Measurements from ENCODE around the gene TREML2.
A peak's percentile ranks its signal among the peaks of the same experiment; 100 is the strongest.
"Not testable (repeated sequence)": the region's sequence is repeated elsewhere in the genome, so short reads cannot be mapped to it uniquely, and the experiment has no call there.

The TREML2 gene

DNA sequence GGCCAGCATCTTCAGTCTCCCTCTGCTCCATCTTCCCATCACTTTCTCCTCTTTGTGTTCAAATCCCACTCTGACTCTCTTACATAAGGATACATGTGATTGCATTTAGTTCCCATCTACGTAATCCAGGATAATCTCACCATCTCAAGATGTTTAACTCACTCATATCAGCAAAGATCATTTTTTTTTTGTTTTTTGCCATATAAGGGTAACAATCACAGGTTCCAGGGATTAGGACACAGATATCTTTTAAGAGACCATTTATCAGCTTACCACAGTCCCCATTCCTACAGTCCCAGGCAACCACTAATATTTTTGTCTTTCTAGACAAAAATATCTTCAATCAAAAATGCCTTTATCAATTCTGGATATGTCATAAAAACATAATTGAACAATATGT is 3.2 kb upstream of the TREML2 start:
- no peak for DNase-seq

DNA sequence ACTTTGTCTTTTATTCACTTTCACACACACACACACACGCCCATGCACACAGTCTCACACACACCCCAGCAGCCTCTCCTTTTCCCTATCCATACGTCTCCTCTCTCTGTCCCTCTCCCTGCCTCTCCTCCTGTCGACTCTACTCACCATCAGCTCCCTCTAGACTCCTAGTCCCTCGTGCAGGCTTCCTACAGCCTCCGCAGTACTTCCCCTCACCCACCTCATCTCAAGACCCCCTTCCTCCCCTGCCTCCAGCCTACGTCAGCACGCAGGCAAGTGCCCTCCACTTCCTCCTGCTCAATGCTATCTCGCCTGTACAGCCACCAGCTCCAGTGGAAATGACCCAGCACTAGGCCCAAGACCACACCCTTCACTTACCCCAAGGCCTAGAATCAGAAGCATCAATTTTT is 820 bp upstream of the TREML2 start:
- no peak for DNase-seq

DNA sequence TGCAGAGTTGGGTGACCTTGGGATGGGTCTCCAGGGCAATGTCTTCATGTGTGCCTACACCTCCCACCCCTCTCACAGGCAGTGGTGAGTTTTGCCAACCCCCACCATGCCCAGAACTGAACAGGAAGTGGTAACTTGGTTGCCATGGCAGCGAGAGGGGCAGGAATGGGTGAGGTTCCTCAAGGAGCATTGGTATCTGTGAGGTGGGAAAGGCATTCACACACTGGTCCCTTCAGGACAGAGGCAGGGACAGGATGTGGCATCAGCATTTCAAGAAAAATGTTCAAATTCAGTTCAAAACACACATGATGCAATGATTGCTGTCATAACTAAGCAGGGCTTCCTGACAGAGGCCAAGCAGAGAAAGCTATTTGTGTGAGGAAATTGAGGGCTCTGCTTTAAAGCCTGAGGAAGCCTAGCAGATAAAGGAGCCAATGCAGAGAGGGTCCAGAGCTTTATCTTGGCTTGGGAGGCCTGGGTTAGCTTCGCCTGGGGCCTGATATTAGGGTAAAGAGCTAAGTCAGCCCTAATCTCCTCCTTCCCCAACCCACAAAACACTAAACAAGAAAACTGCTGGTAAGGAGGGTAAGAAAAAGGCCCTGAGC is 551 bp downstream of the TREML2 start:
- DNase-seq = peak; percentile 77

DNA sequence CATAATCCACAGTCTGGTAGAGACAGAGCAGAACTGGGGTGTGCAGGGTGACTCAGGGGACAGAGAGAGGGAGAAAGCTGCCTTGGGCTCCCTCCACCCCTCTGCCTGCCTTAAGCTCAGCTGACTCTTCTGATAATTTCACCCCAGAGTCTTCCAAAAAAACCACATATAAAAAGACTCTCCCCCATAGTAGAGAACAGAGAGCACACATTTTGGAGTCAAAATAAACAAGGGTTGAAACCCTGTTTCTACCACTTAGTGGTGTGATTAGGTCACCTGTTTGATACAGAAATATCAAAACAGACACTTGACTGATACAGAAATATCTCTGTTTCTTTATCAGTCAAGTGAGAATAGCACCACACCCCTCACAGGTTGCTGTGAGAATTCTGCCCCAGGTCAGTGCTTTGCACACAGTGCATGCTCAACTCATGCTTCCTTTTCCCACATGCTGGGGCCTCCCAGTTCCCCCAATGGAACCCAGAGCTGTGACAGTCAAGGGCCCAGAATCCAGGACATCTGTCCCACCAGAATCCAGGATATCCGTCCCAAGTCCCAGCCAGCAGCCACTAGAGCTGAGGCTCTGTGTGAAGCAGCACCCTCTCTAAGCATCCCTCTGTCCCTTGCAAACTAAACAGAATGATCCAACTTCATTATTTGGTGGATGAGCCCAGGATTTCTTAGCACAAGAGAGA is 1.2 kb downstream of the TREML2 start:
- DNase-seq = peak; percentile 44

DNA sequence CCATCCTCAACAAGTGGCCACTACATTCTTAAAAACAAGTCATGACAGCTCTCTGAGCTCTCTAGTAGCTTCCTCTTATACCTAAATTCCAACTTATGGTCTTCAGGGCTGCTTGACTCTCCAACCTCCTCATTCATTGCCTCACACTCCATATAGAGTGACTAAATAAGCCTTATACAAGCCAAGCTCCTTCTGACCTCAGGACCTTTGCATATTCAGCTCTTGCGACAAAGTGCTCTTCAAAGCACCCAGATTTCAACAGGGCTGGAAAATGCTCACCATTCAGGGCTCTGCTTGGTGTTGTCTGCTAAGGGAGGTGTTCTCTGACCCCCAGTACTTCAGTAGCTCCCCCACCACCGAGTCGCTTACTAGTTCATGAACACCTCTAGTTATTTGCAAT is 3.7 kb downstream of the TREML2 start:
- DNase-seq = no peak

DNA sequence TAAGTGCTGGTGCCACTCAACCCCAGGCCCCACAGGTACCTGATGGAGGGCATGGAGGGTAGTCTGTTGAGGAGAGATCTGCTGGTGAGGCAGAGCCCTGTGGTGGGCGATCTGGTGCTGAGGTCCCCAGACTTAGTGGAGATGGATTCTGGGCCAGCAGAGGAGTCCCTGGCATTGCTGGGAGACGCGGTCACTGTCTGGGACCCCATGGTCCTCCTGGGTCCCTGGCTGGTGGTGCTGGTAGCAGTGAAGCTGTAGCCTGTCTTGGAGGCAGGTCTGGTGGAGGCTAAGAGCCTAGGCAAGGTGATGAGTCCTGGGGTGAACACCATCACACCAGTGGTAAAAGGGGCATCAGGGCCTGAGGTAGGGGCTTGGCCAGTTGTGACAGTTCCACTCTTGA is 6.6 kb downstream of the TREML2 start:
- no peak for DNase-seq

DNA sequence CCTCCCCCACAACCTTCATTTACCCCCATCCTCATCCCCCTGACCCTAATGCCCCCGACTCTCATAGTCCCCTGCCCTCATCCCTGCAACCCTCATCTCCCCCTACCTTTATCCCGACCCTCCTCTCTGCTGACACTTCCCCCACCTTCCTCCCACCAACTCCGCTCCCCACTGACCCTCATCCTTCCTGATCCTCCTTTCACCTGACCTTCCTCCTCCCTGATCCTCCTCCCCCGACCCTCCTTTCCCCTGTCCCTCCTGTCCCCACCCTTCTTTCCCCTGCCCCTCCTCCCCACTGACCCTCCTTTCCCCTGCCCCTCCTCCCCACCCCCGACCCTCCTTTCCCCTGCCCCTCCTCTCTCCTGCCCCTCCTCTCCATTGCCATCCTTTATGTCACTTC is 7.1 kb downstream of the TREML2 start:
- no peak for DNase-seq

DNA sequence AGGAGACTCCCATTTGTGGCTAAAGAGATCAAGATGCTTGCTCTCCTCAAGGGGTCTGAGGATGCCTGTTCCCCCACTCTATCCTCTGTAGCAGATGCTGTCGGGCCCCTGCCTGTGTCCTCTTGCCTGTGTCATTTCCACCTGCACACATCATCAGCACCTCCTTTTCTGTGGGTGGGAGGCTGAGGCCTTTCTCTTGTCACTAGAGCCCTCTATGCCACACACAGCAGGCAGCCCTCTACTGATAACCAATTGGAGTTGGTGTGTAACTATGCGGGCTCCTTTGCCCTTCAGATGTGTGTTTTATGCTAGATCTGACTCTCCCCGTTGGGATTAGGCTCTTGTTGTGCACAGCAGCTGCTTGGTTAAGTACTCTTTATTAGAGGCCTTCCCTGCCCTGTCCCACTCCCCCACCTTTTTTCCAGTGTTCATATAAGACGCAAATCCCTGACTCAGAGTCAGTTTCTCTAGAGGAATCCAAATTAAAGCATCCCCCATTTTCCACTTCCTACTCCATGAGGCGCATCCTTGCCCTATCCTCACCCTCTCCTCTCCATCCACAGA is 7.7 kb downstream of the TREML2 start:
- DNase-seq = no peak

DNA sequence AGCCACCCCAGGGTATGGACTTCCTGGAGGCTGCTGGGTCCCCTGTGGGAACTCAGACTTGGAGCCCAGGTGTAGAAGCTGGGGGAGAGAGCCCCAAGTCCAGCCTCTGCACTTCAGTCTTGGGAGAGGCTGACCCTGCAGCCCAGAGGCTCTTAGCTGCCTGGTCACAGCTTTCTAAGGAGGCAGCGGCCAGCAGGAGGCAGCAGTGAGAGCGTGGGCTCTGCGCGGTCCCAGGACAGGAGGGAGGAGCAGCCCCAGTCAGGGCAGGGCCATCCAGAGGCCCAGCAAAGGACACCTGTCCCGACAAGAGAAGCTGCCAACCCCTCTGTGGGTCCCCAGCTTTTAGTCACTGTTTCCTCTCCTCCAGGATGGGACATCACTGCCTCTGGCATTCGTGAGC is 9.4 kb downstream of the TREML2 start:
- DNase-seq = peak; percentile 42

DNA sequence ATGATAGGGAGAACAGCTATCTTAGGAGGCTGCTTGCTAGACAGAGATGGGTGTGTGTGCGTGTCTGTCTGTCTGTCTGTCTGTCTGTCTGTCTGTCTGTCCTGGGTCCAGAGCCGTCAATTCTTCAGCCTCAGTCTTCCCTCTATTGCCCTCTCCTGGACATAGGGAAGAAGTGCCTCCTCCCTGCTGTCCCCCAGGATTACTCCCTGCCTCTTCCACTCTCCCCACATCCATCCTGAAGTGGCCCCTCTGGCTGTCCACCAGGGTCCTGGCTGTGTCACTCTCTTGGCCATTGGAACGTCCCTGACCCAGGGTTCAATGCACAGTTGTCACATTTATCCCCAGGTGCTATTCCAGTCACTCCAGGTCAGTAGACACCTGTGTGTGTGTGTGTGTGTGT is 10.2 kb downstream of the TREML2 start:
- no peak for DNase-seq

DNA sequence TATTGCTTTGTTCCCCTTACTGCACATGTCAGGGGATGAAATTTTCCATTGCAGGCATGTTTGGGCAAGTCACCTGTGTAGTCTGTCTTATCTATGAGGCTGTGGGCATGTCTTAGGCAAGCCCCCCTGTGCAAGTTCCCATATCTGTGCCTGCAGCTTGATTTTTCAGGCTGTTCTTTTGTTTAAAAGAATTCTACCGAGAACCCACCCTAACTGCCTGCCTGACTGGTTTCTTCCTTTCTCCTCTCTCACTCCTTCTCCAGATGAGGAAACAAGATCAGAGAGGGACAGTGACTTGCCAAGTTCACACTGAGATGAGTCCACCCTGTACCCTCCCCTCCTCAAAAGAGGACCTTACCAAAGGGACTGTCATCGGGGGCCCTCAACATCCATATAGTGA is 11.0 kb downstream of the TREML2 start:
- DNase-seq = no peak

DNA sequence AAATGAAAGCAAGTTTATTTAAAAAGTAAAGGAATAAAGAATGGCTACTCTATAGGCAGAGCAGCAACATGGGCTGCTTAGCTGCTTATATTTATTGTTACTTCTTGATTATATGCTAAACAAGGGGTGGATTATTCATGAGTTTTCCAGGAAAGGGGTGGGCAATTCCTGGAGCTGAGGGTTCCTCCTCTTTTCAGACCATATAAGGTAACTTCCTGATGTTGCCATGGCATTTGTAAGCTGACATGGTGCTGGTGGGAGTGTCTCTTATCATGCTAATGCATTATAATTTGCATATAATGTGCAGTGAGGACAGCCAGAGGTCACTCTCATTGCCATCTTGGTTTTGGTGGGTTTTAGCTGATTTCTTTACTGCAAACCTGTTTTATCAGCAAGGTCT is 11.9 kb downstream of the TREML2 start:
- DNase-seq = not testable (repeated sequence)

DNA sequence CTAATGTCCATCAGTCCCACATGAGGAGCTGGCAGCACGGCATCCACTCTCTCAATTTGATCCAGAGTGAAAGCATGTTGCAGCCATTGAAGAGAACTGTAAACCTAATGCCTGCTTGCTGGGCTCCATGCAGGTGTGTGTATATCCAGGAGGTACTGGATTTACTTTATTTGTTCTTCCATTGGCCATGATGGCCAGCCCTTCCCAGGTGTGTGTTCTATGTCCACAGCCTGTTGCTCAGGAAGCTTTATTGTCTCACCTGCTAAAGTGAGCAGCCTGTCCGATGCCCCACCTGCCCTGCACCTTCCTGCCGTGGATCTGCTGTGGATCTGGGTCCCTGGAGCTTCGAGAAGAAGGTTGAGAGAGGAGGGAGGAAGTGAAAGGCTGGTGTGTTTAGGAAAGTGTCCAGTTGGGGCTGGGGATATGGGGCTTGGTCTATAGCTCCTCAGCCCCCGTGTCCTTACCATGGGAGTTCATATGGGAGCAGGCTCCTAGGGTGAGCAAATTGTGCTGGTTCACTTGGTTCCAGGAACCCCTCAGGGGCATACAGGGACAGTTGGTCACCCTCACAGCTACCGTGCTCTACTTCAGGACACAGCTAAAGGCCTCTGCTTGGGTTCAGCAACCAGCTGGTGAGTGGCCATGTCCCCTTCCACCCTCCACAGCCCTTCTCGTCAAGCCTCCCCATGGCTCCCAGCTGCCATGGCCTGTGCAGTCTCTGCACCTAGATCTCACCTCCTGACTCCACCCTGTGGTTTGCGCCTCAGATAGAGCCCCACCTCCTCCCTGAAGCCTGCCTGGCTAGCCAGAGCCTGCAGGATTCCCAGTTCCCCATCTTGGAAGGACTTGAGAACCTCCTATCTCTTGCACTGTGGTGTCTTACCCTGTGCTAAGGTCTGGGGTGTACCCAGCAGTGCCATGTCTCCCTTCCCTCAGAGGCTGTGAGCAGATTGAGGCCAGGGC is 12.7 kb downstream of the TREML2 start:
- DNase-seq = no peak

DNA sequence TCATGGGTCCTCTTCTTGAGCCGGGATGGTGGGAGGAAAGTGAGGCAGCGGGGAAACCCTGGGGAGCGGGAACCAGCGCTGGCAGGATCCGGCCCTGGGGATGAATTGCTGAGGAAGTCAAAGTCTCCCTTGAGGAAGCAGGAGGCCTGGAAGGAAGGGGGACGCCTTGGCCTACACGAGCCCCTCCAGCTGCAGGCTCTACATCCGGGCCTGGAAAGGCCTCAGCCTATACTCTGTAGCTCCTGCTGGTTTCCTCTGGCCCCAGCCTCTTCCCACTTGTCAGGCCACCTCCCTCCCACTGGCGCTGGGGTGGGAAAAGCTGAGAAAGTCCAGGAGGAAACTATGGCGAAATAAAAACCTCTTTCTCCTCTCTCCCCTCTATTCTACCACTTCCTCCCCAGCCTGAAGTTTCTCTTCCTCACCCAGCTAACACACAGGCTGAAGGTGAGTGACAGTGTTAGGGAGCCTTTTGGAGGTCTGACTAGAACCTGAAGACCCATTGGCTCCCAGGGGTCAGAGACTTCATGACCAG is 14.9 kb downstream of the TREML2 start:
- no peak for DNase-seq

DNA sequence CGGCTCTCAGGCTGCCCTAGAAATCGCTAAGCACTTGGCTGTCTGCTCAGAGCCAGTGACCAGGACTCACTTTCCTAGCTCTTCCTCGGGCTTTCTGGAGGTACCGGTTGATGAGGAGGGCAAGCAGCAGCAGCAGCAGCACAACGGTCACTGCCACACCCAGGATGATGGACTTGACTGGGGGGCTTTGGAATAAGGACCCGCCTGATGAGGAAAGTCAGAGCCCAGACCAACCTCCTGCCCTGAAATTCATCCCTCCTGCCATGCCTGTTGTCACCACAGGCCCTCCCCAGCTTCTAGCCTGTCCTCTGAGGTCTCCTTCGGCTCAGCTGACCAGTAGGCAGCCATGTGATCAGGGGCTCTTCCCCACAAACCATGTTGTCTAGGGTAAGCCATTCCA is 16.2 kb downstream of the TREML2 start:
- DNase-seq = no peak

DNA sequence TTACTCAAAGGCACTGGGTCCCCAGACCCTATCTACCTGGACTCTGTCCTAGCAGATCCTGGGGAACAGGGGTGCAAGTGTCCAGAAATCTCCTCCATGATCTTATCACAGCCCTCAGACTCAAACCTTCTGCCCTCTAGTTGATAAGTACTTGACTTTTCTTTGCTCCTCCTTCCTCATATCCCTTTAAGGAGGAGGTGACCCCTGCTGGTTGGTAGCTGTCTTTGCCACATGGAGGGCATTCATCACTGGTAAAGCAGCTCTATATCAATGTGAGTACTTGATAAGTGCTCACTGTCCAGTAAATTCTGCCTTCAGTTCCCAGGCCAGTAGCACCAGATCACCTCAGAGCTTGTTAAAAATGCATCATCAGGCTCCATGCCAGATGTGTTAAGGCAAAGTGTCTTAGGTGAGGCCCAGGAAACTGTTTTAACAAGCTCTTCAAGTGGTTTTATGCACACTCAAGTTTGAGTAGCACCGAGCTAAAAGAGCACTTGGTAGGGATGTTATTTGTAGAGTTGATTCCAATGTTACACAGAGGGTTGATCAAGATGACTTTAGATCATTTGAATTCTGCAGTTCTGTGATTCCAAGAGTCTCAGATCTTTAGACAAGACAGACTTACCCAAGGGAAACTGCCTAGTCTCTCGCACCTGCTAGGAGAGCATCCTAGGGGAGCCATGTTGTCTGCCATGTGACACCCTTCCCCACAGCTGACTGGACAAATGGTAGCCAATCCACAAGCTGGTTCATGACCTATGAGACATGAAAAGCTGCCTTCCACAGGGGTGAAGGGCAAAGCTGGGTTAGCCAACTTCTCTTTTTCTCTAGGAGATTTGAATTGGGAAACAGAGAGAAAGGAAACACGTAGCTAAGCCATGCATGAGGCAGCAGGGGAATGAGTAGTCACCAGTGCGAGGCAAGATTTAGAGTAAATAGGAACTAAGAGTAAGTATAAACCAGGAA is 18.6 kb downstream of the TREML2 start:
- DNase-seq = peak; percentile 66

DNA sequence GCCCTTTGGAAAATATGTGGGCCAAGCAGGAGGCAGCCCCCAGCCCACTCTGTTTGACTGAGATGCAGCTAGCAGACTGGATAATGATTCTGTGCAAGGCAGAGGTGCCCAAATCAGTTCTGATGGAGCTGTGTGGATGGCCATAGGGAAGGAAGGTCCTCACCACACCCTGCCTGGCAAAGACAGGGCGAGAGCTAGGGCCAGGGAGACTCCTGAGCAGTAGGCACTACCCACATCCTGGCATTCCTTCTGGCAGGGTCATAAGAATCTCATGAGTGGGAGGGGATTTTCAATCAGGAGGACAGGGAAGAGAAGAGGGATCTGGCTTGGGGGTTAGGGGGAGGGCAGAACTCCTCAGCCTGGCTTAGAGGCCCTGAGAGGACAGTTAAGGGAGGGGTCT is 19.4 kb downstream of the TREML2 start:
- DNase-seq = no peak

DNA sequence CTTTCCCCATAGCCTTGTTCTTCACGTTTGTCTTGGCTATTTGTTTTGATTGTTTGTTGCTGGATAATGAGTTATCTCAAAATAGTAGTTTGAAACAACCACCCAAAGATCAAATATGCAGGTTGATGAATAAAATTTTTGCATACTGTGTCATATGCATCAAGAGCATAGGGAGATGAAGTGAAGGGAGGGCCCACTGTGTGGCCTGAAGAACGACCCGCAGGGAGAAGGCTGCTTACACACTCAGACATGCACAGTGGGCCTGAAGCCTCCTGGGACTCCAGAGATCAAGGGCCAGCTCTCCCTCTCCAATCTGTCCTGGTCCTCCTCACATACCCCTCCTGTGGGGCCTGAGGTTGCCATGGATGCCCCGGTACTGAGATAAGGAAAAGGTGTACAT is 21.8 kb downstream of the TREML2 start:
- no peak for DNase-seq

DNA sequence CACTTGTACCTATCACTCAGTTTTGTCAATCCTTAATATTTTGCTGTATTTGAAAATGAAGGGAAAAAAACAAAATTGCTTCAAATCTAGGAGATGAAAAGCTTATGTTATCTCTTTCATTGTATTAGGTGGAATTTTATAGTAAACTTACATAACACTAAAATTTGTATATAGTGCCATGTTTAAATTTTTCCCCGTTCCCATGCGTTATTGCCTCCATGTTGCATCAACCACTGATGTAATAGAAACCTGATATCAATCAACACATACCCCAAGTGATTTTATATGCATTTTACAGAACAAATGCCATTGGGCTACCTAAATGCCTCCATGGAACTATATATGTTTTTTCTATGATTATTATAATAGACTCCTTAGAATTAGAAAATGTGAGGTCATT is 23.3 kb downstream of the TREML2 start:
- no peak for DNase-seq

DNA sequence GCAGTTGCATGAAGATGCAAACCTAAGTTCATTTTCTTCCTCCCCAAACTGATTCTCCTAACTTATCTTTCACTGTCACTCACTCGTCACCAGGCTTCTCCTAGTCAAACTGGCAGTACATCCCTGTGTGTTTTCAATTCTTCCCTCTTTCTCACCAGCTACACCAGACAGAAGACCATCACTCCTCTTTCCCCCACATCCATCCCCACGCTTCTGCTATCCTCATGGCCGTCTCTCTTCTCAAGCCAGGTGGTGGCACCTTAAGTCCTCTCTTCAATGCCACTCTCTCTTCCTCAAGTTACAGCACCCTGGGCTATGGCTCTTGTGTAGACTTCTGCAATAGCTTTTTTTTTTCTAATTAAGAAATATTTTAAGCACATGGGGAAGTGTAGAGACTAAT is 23.7 kb downstream of the TREML2 start:
- DNase-seq = no peak

DNA sequence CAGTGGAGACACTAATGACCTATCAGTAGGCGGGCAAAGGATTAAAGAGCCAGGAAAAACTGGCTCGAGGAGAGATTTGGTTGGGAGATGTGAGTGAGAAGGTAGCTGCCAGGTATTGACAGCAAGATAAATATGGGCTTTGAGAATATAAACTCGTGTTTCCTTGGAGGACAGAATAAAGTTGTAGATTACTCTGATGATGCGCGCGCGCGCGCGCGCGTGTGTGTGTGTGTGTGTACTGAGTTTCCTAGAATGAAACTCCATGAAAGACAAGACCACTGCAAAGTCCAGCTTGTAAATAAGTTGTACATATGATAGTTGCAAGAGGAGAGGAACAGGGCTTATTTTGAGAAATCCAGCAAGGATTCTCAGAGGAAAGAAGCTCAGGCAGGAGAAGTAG is 24.8 kb downstream of the TREML2 start:
- no peak for DNase-seq

DNA sequence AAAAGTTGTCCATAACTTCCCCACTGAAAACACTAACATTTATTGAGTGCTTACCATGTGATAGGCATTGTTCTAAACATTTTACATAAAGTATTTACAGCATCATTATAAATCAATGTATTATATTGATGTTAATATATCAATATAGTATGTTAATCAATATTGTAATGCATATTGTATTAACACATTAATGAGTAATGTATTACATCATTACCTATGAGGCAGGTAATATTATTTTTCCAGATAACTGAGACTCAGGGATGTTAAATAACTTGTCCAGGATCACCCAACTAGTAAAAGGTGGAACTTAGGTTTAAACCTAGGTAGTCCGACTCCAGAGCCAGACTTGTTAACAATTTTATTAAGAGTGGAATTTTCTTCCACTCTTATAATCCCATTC is 25.9 kb downstream of the TREML2 start:
- DNase-seq = no peak
